ENCODE data around the gene KIF26B.

Gene KIF26B

DNA sequence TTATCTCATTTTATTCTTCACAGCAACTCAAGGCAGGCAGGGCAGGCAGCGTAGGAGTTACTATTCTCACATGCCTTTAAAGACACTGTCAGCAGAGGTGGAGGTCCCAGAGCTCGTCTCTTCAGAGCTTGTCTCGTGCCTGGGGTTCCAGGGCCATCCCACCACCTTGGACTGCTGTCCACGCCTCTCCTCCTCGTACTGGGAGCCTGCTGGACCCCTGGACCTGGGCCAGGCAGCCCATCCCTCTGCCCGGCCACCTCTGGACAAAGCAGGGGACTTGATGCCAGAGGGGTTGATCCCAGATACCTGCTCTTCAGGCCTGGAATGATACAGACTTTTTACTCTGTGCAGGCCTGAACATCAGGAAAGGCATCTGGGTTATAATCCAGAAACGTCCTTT lies 546.8 kb downstream of the KIF26B start:
- Histone ChIP-seq H3K9me3 (ENCODE audit: insufficient read depth, low read length) (no peaks in the 10 kb centered on the region), H3K4me3 (ENCODE audit: low read length) (no peak overlapping the region), H3K27me3 (ENCODE audit: low read depth, low read length) (no peaks in the 10 kb centered on the region), H3K4me1 (ENCODE audit: low read length) (0 out of 2 replicates have a peak, but pooled peaks cover 7% of the 10 kb centered on the region), H4K20me1 (ENCODE audit: insufficient read depth, low read length) (no peaks in the 10 kb centered on the region), H3K27ac (ENCODE audit: low read length) (no peak overlapping the region), H3K36me3 (replicated peaks; ENCODE audit: low read depth, low read length) (peaks cover 9% of the 10 kb centered on the region), H2AFZ (ENCODE audit: low read depth, low read length) (no peak overlapping the region), H3K4me2 (ENCODE audit: low read length) (no peak overlapping the region), H3K9ac (ENCODE audit: low read length) (no peak overlapping the region), H3K79me2 (ENCODE audit: low read length) (no peaks in the 10 kb centered on the region)
- no peak for TF ChIP-seq EZH2phosphoT487 (IDR thresholded peaks at IDR 0.05; ENCODE audit: low read depth)
- TF ChIP-seq, protein P1, sequence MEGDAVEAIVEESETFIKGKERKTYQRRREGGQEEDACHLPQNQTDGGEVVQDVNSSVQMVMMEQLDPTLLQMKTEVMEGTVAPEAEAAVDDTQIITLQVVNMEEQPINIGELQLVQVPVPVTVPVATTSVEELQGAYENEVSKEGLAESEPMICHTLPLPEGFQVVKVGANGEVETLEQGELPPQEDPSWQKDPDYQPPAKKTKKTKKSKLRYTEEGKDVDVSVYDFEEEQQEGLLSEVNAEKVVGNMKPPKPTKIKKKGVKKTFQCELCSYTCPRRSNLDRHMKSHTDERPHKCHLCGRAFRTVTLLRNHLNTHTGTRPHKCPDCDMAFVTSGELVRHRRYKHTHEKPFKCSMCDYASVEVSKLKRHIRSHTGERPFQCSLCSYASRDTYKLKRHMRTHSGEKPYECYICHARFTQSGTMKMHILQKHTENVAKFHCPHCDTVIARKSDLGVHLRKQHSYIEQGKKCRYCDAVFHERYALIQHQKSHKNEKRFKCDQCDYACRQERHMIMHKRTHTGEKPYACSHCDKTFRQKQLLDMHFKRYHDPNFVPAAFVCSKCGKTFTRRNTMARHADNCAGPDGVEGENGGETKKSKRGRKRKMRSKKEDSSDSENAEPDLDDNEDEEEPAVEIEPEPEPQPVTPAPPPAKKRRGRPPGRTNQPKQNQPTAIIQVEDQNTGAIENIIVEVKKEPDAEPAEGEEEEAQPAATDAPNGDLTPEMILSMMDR (IDR thresholded peaks at IDR 0.05; ENCODE audit: low read depth, low read length) = no peak

- H3K36me3 ChIP-seq (replicated peaks; ENCODE audit: low read depth, low read length) = peaks cover 9% of the 10 kb centered on the region
- no peaks in the 10 kb centered on the region for H3K9me3 ChIP-seq (ENCODE audit: insufficient read depth, low read length)
- no peaks in the 10 kb centered on the region for H3K27me3 ChIP-seq (ENCODE audit: low read depth, low read length)
- no peaks in the 10 kb centered on the region for H4K20me1 ChIP-seq (ENCODE audit: insufficient read depth, low read length)
- 0 out of 2 replicates have a peak, but pooled peaks cover 7% of the 10 kb centered on the region for H3K4me1 ChIP-seq (ENCODE audit: low read length)
- no peak overlapping the region for H3K27ac ChIP-seq (ENCODE audit: low read length)
- H3K4me2 ChIP-seq (ENCODE audit: low read length) = no peak overlapping the region
- H3K79me2 ChIP-seq (ENCODE audit: low read length) = no peaks in the 10 kb centered on the region
- no peak overlapping the region for H3K9ac ChIP-seq (ENCODE audit: low read length)
- no peak for TF ChIP-seq EZH2phosphoT487 (IDR thresholded peaks at IDR 0.05; ENCODE audit: low read depth)
- TF ChIP-seq, protein P1 (IDR thresholded peaks at IDR 0.05; ENCODE audit: low read depth, low read length) = no peak
- no peak overlapping the region for H2AFZ ChIP-seq (ENCODE audit: low read depth, low read length)
- no peak overlapping the region for H3K4me3 ChIP-seq (ENCODE audit: low read length)
These were observed 547.6 kb downstream of the KIF26B start for GRCh38 chr1:245702346-245702745.

- Histone ChIP-seq H4K20me1 (ENCODE audit: insufficient read depth, low read length) (no peaks in the 10 kb centered on the region), H3K36me3 (replicated peaks; ENCODE audit: low read depth, low read length) (peaks cover 7% of the 10 kb centered on the region), H3K9me3 (ENCODE audit: insufficient read depth, low read length) (no peaks in the 10 kb centered on the region), H3K27ac (ENCODE audit: low read length) (no peak overlapping the region), H3K79me2 (ENCODE audit: low read length) (no peaks in the 10 kb centered on the region), H3K9ac (ENCODE audit: low read length) (no peak overlapping the region), H2AFZ (ENCODE audit: low read depth, low read length) (no peak overlapping the region), H3K4me3 (ENCODE audit: low read length) (no peak overlapping the region), H3K27me3 (ENCODE audit: low read depth, low read length) (no peaks in the 10 kb centered on the region), H3K4me2 (ENCODE audit: low read length) (no peak overlapping the region), H3K4me1 (ENCODE audit: low read length) (no peaks in the 10 kb centered on the region)
- TF ChIP-seq, protein P1 (IDR thresholded peaks at IDR 0.05; ENCODE audit: low read depth, low read length) = no peak
- TF ChIP-seq EZH2phosphoT487 (IDR thresholded peaks at IDR 0.05; ENCODE audit: low read depth) = no peak
These were observed 549.6 kb downstream of the KIF26B start for GRCh38 chr1:245704341-245704740.

- no peaks in the 10 kb centered on the region for H3K79me2 ChIP-seq (ENCODE audit: low read length)
- no peak overlapping the region for H3K4me3 ChIP-seq (ENCODE audit: low read length)
- H3K9ac ChIP-seq (ENCODE audit: low read length) = no peak overlapping the region
- no peak overlapping the region for H3K4me2 ChIP-seq (ENCODE audit: low read length)
- H3K36me3 ChIP-seq (replicated peaks; ENCODE audit: low read depth, low read length) = peaks cover 4% of the 10 kb centered on the region
- H4K20me1 ChIP-seq (ENCODE audit: insufficient read depth, low read length) = no peaks in the 10 kb centered on the region
- TF ChIP-seq, protein P1 (IDR thresholded peaks at IDR 0.05; ENCODE audit: low read depth, low read length) = no peak
- TF ChIP-seq EZH2phosphoT487 (IDR thresholded peaks at IDR 0.05; ENCODE audit: low read depth) = no peak
- H3K4me1 ChIP-seq (ENCODE audit: low read length) = no peaks in the 10 kb centered on the region
- H2AFZ ChIP-seq (ENCODE audit: low read depth, low read length) = no peak overlapping the region
- H3K9me3 ChIP-seq (ENCODE audit: insufficient read depth, low read length) = no peaks in the 10 kb centered on the region
- H3K27me3 ChIP-seq (ENCODE audit: low read depth, low read length) = no peaks in the 10 kb centered on the region
- no peak overlapping the region for H3K27ac ChIP-seq (ENCODE audit: low read length)
These were observed 550.0 kb downstream of the KIF26B start for GRCh38 chr1:245704765-245705164.

All from OCI-LY3 (cell line).